Measurements from ENCODE around the gene WBP11. TPM values are rescaled to one million over a fixed set of nuclear protein-coding genes. Genes with fewer than 3 reads are reported as not detected.

The WBP11 gene
- polyA plus RNA-seq, 4 donors: 12.2 to 44.5 (median 17.0) TPM

GRCh38 chr12:14774074-14774905, 29.0 kb downstream of the WBP11 start:
- 1% methylated on average over 61 to 67 of the region's 67 CpGs for WGBS, 3 donors
- H3K27ac ChIP-seq (ENCODE audit: low read depth in 1 of 3, low read length in 2 of 3): peak overlapping the region; percentile 97 to 99 (median 97)
- DNase-seq: peak; percentile 97 to 98
- FAIRE-seq: no peak
- H3K9me3 ChIP-seq (ENCODE audit: control insufficient read depth in 2 of 2, insufficient read depth in 1 of 2, low read depth in 1 of 2, low read length in 1 of 2): no peaks in the 10 kb centered on the region
- no peaks in the 10 kb centered on the region for H3K36me3 ChIP-seq (ENCODE audit: control insufficient read depth in 3 of 3, insufficient read depth in 2 of 3, low read depth in 1 of 3, low read length in 3 of 3)
- H3K4me1 ChIP-seq (ENCODE audit: control insufficient read depth in 3 of 3, insufficient read depth in 2 of 3, low read depth in 1 of 3, low read length in 2 of 3): peaks cover 0 to 24% (median 6%) of the 10 kb centered on the region in 3 donors
- peak overlapping the region; percentile 74 to 96 (median 77) for H3K4me3 ChIP-seq (ENCODE audit: low read depth in 1 of 3, low read length in 3 of 3)
- H3K27me3 ChIP-seq (ENCODE audit: control insufficient read depth in 3 of 3, insufficient read depth in 3 of 3, low read length in 3 of 3): no peaks in the 10 kb centered on the region

- Histone ChIP-seq H3K27ac (ENCODE audit: low read depth in 1 of 3, low read length in 2 of 3) (peak overlapping the region; percentile 97 to 99 (median 97)), H3K4me3 (ENCODE audit: low read depth in 1 of 3, low read length in 3 of 3) (peak overlapping the region; percentile 26 to 96 (median 74)), H3K9me3 (ENCODE audit: control insufficient read depth in 2 of 2, insufficient read depth in 1 of 2, low read depth in 1 of 2, low read length in 1 of 2) (no peaks in the 10 kb centered on the region), H3K27me3 (ENCODE audit: control insufficient read depth in 3 of 3, insufficient read depth in 3 of 3, low read length in 3 of 3) (no peaks in the 10 kb centered on the region), H3K4me1 (ENCODE audit: control insufficient read depth in 3 of 3, insufficient read depth in 2 of 3, low read depth in 1 of 3, low read length in 2 of 3) (peaks cover 0 to 24% (median 9%) of the 10 kb centered on the region in 3 donors), H3K36me3 (ENCODE audit: control insufficient read depth in 3 of 3, insufficient read depth in 2 of 3, low read depth in 1 of 3, low read length in 3 of 3) (no peaks in the 10 kb centered on the region)
- WGBS, 3 donors: 20 to 26% (median 25%) methylated on average over 16 of the region's 16 CpGs
- FAIRE-seq (no peak), DNase-seq (no peak)
Observed at GRCh38 chr12:14773685-14774073, 29.6 kb downstream of the WBP11 start.

- peak overlapping the region in 1 of 3 donors; percentile 99 for H3K27ac ChIP-seq (ENCODE audit: low read depth in 1 of 3, low read length in 2 of 3)
- H3K4me1 ChIP-seq (ENCODE audit: control insufficient read depth in 3 of 3, insufficient read depth in 2 of 3, low read depth in 1 of 3, low read length in 2 of 3): peaks cover 1 to 24% (median 11%) of the 10 kb centered on the region in 3 donors
- peaks cover 0 to 2% (median 0%) of the 10 kb centered on the region in 3 donors for H3K36me3 ChIP-seq (ENCODE audit: control insufficient read depth in 3 of 3, insufficient read depth in 2 of 3, low read depth in 1 of 3, low read length in 3 of 3)
- DNase-seq (peak in 1 of 2 donors; percentile 2), FAIRE-seq (no peak)
- no peak overlapping the region for H3K4me3 ChIP-seq (ENCODE audit: low read depth in 1 of 3, low read length in 3 of 3)
- WGBS, 3 donors: 89 to 96% (median 93%) methylated on average over 5 of the region's 5 CpGs
- H3K9me3 ChIP-seq (ENCODE audit: control insufficient read depth in 2 of 2, insufficient read depth in 1 of 2, low read depth in 1 of 2, low read length in 1 of 2): no peaks in the 10 kb centered on the region
- H3K27me3 ChIP-seq (ENCODE audit: control insufficient read depth in 3 of 3, insufficient read depth in 3 of 3, low read length in 3 of 3): no peaks in the 10 kb centered on the region
Observed at GRCh38 chr12:14772946-14773345, 30.3 kb downstream of the WBP11 start.

GRCh38 chr12:14771651-14772137, 31.6 kb downstream of the WBP11 start:
- WGBS, 3 donors: 26 to 31% (median 28%) methylated on average over 6 of the region's 6 CpGs
- H3K4me3 ChIP-seq (ENCODE audit: low read depth in 1 of 3, low read length in 3 of 3): peak overlapping the region; percentile 8 to 94 (median 17)
- no peak for FAIRE-seq
- DNase-seq: peak in 1 of 2 donors; percentile 44
- H3K9me3 ChIP-seq (ENCODE audit: control insufficient read depth in 2 of 2, insufficient read depth in 1 of 2, low read depth in 1 of 2, low read length in 1 of 2): no peaks in the 10 kb centered on the region
- peak overlapping the region; percentile 5 to 97 (median 33) for H3K27ac ChIP-seq (ENCODE audit: low read depth in 1 of 3, low read length in 2 of 3)
- no peaks in the 10 kb centered on the region for H3K27me3 ChIP-seq (ENCODE audit: control insufficient read depth in 3 of 3, insufficient read depth in 3 of 3, low read length in 3 of 3)
- H3K4me1 ChIP-seq (ENCODE audit: control insufficient read depth in 3 of 3, insufficient read depth in 2 of 3, low read depth in 1 of 3, low read length in 2 of 3): peaks cover 1 to 15% (median 11%) of the 10 kb centered on the region in 3 donors
- H3K36me3 ChIP-seq (ENCODE audit: control insufficient read depth in 3 of 3, insufficient read depth in 2 of 3, low read depth in 1 of 3, low read length in 3 of 3): peaks cover 0 to 4% (median 3%) of the 10 kb centered on the region in 3 donors

GRCh38 chr12:14770496-14771461, 32.5 kb downstream of the WBP11 start:
- Histone ChIP-seq H3K27me3 (ENCODE audit: control insufficient read depth in 3 of 3, insufficient read depth in 3 of 3, low read length in 3 of 3) (no peaks in the 10 kb centered on the region), H3K36me3 (ENCODE audit: control insufficient read depth in 3 of 3, insufficient read depth in 2 of 3, low read depth in 1 of 3, low read length in 3 of 3) (peaks cover 0 to 4% (median 3%) of the 10 kb centered on the region in 3 donors), H3K27ac (ENCODE audit: low read depth in 1 of 3, low read length in 2 of 3) (peak overlapping the region; percentile 88 to 100 (median 97)), H3K4me1 (ENCODE audit: control insufficient read depth in 3 of 3, insufficient read depth in 2 of 3, low read depth in 1 of 3, low read length in 2 of 3) (peaks cover 1 to 8% (median 5%) of the 10 kb centered on the region in 3 donors), H3K9me3 (ENCODE audit: control insufficient read depth in 2 of 2, insufficient read depth in 1 of 2, low read depth in 1 of 2, low read length in 1 of 2) (no peaks in the 10 kb centered on the region), H3K4me3 (ENCODE audit: low read depth in 1 of 3, low read length in 3 of 3) (peak overlapping the region; percentile 78 to 94 (median 87))
- 0% methylated on average over 55 to 56 of the region's 56 CpGs for WGBS, 3 donors
- peak; percentile 98 for DNase-seq
- no peak for FAIRE-seq

GRCh38 chr12:14769969-14770495, 33.2 kb downstream of the WBP11 start:
- DNase-seq (peak; percentile 85 to 94), FAIRE-seq (no peak)
- H3K4me3 ChIP-seq (ENCODE audit: low read depth in 1 of 3, low read length in 3 of 3): peak overlapping the region; percentile 78 to 94 (median 87)
- H3K27ac ChIP-seq (ENCODE audit: low read depth in 1 of 3, low read length in 2 of 3): peak overlapping the region; percentile 88 to 100 (median 97)
- H3K9me3 ChIP-seq (ENCODE audit: control insufficient read depth in 2 of 2, insufficient read depth in 1 of 2, low read depth in 1 of 2, low read length in 1 of 2): no peaks in the 10 kb centered on the region
- H3K4me1 ChIP-seq (ENCODE audit: control insufficient read depth in 3 of 3, insufficient read depth in 2 of 3, low read depth in 1 of 3, low read length in 2 of 3): peaks cover 1 to 6% (median 4%) of the 10 kb centered on the region in 3 donors
- WGBS, 3 donors: 0 to 1% (median 0%) methylated on average over 38 of the region's 38 CpGs
- no peaks in the 10 kb centered on the region for H3K27me3 ChIP-seq (ENCODE audit: control insufficient read depth in 3 of 3, insufficient read depth in 3 of 3, low read length in 3 of 3)
- H3K36me3 ChIP-seq (ENCODE audit: control insufficient read depth in 3 of 3, insufficient read depth in 2 of 3, low read depth in 1 of 3, low read length in 3 of 3): peaks cover 0 to 4% (median 3%) of the 10 kb centered on the region in 3 donors

GRCh38 chr12:14769466-14769968, 33.8 kb downstream of the WBP11 start:
- Histone ChIP-seq H3K4me1 (ENCODE audit: control insufficient read depth in 3 of 3, insufficient read depth in 2 of 3, low read depth in 1 of 3, low read length in 2 of 3) (peaks cover 1 to 6% (median 4%) of the 10 kb centered on the region in 3 donors), H3K36me3 (ENCODE audit: control insufficient read depth in 3 of 3, insufficient read depth in 2 of 3, low read depth in 1 of 3, low read length in 3 of 3) (peaks cover 0 to 4% (median 3%) of the 10 kb centered on the region in 3 donors), H3K9me3 (ENCODE audit: control insufficient read depth in 2 of 2, insufficient read depth in 1 of 2, low read depth in 1 of 2, low read length in 1 of 2) (no peaks in the 10 kb centered on the region), H3K27me3 (ENCODE audit: control insufficient read depth in 3 of 3, insufficient read depth in 3 of 3, low read length in 3 of 3) (no peaks in the 10 kb centered on the region), H3K4me3 (ENCODE audit: low read depth in 1 of 3, low read length in 3 of 3) (peak overlapping the region; percentile 78 to 94 (median 87)), H3K27ac (ENCODE audit: low read depth in 1 of 3, low read length in 2 of 3) (peak overlapping the region; percentile 88 to 100 (median 97))
- no peak for DNase-seq
- 1 to 3% (median 1%) methylated on average over 22 to 26 of the region's 26 CpGs for WGBS, 3 donors
- FAIRE-seq: no peak
